HG03442 (cell line): ENCODE results near the gene SYT15B.
"Not testable (repeated sequence)": the region's sequence is repeated elsewhere in the genome, so short reads cannot be mapped to it uniquely, and the experiment has no call there.

Source experiments
- ATAC-seq: cut with Tn5 transposase; IDR thresholded peaks from one replicate; pipeline ENCODE4 v1.9.1; 2021; ENCODE audit warnings: mild to moderate bottlenecking, moderate library complexity; ENCODE audit not compliant: unreplicated experiment

SYT15B gene

GRCh38 chr10:47730911-47731310 lies 32.5 kb downstream of the SYT15B start:
- ATAC-seq, result not testable (repeated sequence)

DNA sequence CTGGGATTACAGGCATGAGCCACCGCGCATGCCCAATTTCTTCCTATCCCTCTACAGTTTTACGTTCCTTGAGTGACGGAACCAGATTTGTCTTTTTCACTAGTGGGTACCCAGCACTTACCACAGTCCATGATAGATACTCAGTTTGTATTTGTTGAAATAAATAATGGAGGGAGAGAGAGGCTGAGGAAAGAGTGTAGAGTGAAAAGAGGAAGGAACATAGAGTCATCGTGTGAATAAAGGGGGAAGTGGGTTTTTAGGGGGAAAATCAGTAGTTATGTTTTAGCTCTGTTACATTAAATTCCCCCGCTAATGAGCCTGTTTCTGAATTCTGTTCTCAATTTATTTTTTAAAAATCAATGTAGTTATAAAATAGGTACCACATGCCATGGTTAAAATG lies 37.7 kb downstream of the SYT15B start:
- not testable (repeated sequence) for ATAC-seq

- ATAC-seq, result not testable (repeated sequence)
Observed at GRCh38 chr10:47725047-47725446, 38.3 kb downstream of the SYT15B start.

- ATAC-seq, result not testable (repeated sequence)
Observed at GRCh38 chr10:47724119-47724518, 39.3 kb downstream of the SYT15B start.

GRCh38 chr10:47723362-47723761 lies 40.0 kb downstream of the SYT15B start:
- not testable (repeated sequence) for ATAC-seq

GRCh38 chr10:47717011-47717769 lies 46.2 kb downstream of the SYT15B start:
- ATAC-seq, result not testable (repeated sequence)
